GM18873 (cell line): Measurements from ENCODE around the gene HOXA13.

Source experiments
- ATAC-seq: cut with Tn5 transposase; IDR thresholded peaks from one replicate; pipeline ENCODE4 v1.9.1; 2021; ENCODE audit warnings: mild to moderate bottlenecking, moderate library complexity, moderate number of reproducible peaks; ENCODE audit not compliant: unreplicated experiment, low FRiP score

Gene HOXA13

GRCh38 chr7:27199849-27200760, at the start of gene HOXA13:
TSS of gene HOXA13 (minus strand) at chr7:27200091. CDS start at chr7:27200077, 14 bp downstream.
- no peak for ATAC-seq

GRCh38 chr7:27248911-27249723, 49.2 kb upstream of the HOXA13 start:
- ATAC-seq: no peak

GRCh38 chr7:27248427-27248806, 48.5 kb upstream of the HOXA13 start:
- no peak for ATAC-seq

- no peak for ATAC-seq
These were observed 47.8 kb upstream of the HOXA13 start for GRCh38 chr7:27247452-27248426.

GRCh38 chr7:27247000-27247399, 47.1 kb upstream of the HOXA13 start:
- no peak for ATAC-seq

GRCh38 chr7:27245798-27246691, 46.2 kb upstream of the HOXA13 start:
- no peak for ATAC-seq

GRCh38 chr7:27245124-27245797, 45.4 kb upstream of the HOXA13 start:
- ATAC-seq: no peak

- no peak for ATAC-seq
These were observed 44.7 kb upstream of the HOXA13 start for GRCh38 chr7:27244488-27245123.

GRCh38 chr7:27243340-27244163, 43.7 kb upstream of the HOXA13 start:
- no peak for ATAC-seq

GRCh38 chr7:27242555-27243339, 42.9 kb upstream of the HOXA13 start, which contains the start of gene EVX1:
TSS of gene EVX1 (plus strand) at chr7:27242802. CDS start at chr7:27243031, 229 bp downstream.
- ATAC-seq: no peak

GRCh38 chr7:27242154-27242553, 42.3 kb upstream of the HOXA13 start:
- no peak for ATAC-seq

GRCh38 chr7:27241189-27242056, 41.5 kb upstream of the HOXA13 start:
- ATAC-seq: no peak

- ATAC-seq: no peak
These were observed 40.3 kb upstream of the HOXA13 start for GRCh38 chr7:27240015-27240731.

GRCh38 chr7:27239387-27240014, 39.6 kb upstream of the HOXA13 start:
- ATAC-seq: no peak
